GM19035 (cell line): Measurements from ENCODE around the gene PCSK4.

Source experiments
- ATAC-seq: cut with Tn5 transposase; IDR thresholded peaks from one replicate; pipeline ENCODE4 v1.9.1; 2021; ENCODE audit not compliant: unreplicated experiment

PCSK4 gene

GRCh38 chr19:1472231-1473084 lies 17.7 kb downstream of the PCSK4 start:
- ATAC-seq = no peak

DNA sequence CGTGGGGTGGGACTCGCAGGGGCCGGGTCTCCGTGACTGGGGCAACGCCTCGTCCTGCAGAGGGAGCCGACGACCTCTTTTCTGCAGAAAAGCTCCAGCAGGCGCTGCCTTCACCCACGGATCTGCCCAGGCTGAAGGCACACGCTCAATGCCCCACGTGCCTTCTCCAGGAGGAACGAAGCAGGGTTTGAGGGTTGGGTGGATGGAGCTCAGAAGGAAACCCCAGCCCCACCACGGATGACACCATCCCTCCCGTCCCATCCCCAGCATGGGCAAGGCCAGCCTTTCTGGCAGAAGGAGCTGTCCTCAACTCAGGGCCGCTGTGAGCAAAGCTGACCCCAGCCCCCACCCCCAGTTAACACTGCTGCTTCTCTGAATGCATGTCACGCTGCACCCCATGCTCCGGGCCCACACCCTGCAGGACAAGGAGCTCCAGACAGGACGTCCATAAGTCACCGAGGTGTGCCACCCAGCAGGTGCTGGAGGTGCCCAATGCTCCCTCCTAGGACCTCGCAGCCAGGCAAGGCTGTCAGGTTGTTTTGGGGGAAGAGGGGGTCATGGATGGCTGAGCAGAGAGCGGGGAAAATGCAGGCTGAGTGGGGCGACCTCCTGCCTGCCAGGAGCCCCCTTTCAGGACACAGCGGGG lies 18.5 kb downstream of the PCSK4 start:
- ATAC-seq = no peak

DNA sequence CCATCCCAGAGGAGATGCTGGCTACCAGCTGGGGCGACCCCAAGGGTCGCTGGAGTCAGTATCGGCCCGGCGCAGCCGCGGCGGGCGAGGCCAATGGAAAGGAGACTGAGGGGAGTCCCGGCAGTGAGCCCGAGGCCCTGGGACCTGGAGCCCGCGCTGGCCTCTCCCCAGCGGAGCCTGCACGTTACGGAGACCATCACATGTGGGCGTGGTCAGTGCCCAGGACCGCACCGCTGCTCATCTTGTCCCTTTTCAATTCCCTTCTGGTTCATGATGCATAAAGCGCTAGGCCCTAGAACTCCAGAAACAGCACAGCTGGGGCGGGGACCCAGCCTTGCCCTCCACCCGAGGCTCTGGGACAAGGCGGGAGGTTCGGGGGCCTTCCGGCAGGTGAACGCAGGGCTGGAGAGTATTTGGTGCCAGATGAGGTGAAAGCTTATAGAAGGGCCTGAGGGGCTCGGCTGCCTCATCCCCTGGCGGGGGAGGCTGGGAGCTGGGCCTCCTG lies 19.1 kb downstream of the PCSK4 start:
- no peak for ATAC-seq

GRCh38 chr19:1470305-1471009 lies 19.7 kb downstream of the PCSK4 start:
- ATAC-seq = no peak

- ATAC-seq = no peak
Observed at GRCh38 chr19:1470055-1470304, 20.2 kb downstream of the PCSK4 start.

DNA sequence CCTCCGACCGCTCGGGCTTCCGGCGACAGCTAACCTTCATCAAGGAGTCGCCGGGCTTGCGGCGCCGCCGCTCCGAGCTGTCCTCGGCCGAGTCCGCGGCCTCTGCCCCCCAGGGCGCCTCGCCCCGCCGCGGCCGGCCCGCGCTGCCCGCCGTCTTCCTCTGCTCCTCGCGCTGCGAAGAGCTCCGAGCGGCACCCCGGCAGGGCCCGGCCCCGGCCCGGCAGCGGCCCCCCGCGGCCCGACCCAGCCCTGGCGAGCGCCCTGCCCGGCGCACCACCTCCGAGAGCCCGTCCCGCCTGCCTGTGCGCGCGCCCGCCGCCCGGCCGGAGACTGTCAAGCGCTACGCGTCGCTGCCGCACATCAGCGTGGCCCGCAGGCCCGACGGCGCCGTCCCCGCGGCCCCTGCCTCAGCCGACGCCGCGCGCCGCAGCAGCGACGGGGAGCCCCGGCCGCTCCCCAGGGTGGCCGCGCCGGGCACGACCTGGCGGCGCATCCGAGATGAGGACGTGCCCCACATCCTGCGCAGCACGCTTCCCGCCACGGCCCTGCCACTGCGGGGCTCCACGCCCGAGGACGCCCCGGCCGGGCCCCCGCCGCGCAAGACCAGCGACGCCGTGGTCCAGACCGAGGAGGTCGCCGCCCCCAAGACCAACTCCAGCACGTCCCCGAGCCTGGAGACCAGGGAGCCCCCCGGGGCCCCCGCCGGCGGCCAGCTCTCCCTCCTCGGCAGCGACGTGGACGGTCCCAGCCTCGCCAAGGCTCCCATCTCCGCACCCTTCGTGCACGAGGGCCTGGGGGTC lies 20.7 kb downstream of the PCSK4 start:
- ATAC-seq = no peak

GRCh38 chr19:1468821-1469254 lies 21.3 kb downstream of the PCSK4 start:
- ATAC-seq = no peak

- no peak for ATAC-seq
Observed at GRCh38 chr19:1468274-1468820, 21.8 kb downstream of the PCSK4 start.

DNA sequence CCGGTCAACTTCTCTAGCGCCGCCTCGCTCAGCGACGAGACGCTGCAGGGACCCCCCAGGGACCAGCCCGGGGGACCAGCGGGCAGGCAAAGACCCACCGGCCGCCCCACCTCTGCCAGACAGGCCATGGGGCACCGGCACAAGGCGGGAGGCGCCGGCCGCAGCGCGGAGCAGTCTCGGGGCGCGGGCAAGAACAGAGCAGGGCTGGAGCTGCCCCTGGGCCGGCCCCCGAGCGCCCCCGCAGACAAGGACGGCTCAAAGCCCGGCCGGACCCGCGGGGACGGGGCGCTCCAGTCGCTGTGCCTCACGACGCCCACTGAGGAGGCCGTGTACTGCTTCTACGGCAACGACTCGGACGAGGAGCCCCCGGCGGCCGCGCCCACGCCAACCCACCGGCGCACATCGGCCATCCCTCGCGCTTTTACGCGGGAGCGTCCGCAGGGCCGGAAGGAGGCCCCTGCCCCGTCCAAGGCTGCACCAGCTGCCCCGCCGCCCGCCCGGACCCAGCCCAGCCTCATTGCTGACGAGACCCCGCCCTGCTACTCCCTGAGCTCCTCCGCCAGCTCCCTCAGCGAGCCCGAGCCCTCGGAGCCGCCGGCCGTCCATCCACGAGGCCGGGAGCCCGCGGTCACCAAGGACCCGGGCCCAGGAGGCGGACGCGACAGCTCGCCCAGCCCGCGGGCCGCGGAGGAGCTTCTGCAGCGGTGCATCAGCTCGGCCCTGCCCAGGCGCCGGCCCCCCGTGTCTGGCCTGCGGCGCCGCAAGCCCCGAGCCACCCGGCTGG lies 22.5 kb downstream of the PCSK4 start:
- no peak for ATAC-seq

DNA sequence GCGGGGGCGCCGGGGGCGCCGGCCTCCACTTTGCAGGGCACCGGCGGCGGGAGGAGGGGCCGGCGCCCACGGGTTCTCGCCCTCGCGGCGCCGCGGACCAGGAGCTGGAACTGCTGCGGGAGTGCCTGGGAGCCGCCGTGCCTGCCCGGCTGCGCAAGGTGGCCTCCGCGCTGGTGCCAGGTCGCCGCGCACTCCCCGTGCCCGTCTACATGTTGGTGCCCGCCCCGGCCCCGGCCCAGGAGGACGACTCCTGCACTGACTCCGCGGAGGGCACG lies 23.0 kb downstream of the PCSK4 start:
- ATAC-seq = no peak

DNA sequence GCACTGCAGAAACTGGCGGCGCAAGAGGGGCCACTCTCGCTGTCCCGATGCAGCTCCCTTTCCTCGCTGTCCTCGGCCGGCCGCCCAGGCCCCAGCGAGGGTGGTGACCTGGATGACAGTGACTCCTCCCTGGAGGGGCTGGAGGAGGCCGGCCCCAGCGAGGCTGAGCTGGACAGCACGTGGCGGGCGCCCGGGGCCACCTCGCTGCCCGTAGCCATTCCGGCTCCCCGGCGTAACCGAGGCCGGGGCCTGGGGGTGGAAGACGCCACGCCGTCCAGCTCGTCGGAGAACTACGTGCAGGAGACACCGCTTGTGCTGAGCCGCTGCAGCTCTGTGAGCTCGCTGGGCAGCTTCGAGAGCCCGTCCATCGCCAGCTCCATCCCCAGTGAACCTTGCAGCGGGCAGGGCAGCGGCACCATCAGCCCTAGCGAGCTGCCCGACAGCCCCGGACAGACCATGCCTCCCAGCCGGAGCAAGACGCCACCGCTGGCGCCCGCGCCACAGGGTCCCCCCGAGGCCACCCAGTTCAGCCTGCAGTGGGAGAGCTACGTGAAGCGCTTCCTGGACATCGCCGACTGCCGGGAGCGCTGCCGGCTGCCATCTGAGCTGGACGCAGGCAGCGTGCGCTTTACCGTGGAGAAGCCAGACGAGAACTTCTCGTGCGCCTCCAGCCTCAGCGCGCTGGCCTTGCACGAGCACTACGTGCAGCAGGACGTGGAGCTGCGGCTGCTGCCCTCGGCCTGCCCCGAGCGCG lies 23.5 kb downstream of the PCSK4 start:
- no peak for ATAC-seq

- ATAC-seq = no peak
Observed at GRCh38 chr19:1466018-1466460, 24.1 kb downstream of the PCSK4 start.

GRCh38 chr19:1465191-1466016 lies 24.7 kb downstream of the PCSK4 start:
- ATAC-seq = no peak

DNA sequence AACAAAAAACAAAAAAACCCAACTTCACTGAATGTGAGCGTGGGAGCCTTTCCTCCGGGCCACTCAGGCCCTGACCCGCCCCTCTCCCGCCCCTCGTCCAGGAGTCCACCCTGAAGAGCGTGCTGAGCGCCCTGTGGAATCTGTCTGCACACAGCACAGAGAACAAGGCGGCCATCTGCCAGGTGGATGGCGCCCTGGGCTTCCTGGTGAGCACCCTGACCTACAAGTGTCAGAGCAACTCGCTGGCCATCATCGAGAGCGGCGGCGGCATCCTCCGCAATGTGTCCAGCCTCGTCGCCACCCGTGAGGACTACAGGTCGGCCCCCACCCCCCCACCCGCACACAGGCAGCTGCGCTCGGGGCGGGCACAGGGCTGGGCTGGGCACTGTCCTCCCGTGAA lies 28.3 kb downstream of the PCSK4 start:
- ATAC-seq = no peak

DNA sequence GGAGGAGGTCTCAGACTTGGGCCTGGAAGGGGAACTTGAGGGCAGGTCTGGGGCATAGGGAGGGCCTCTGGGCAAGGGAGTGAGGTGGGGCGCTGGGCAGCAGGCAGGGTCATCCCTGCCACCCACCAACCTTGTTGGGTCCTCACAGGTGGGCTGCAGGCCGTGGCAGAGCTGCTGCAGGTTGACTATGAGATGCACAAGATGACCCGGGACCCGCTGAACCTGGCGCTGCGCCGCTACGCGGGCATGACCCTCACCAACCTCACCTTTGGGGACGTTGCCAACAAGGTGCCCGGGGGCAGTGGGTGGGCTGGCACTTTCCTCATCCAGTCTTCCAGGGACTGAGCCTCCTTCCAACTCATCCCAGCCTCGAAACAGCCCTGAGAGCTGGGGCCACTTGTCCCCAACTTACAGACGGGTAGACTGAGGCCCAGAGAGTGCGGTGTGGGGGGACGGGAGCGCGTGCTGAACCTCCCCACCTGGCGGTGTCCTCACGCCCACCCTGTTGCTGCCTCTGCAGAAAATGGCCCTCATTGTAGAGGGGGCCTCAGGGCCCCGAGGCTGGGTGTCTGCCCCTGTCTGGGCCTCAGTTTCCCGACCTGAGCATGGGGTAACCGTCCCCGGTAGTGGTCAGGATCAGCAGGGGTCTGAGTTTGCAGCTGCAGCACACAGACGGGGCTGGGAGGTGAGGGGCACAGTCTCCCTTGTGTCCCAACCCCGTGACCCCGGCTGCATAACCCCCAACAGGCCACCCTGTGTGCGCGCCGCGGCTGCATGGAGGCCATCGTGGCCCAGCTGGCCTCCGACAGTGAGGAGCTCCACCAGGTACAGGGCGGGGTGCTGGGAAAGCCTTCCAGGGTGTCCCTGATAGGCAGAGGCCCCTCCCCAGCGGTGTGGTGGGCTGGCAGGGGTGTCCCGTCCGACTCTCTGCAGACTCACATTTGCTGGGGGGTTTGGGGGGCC lies 29.8 kb downstream of the PCSK4 start:
- ATAC-seq = no peak

GRCh38 chr19:1459479-1459878 lies 30.7 kb downstream of the PCSK4 start:
- no peak for ATAC-seq

GRCh38 chr19:1457892-1458291 lies 32.3 kb downstream of the PCSK4 start:
- no peak for ATAC-seq
